GM12878 (cell line): ENCODE data around the gene GLA.

ENCODE experiments used
- CTCF ChIP-seq, 3 experiments: IDR thresholded peaks in 2 of 3; conservative IDR thresholded peaks in 1 of 3; 2 replicates each; pipeline ENCODE4 v1.5.1; 2011; ENCODE audit warnings: low read depth in 3 of 3, low read length in 3 of 3, mild to moderate bottlenecking in 3 of 3, control low read depth in 2 of 3, moderate library complexity in 2 of 3, inconsistent platforms in 1 of 3, mixed read lengths in 1 of 3; ENCODE audit not compliant: control insufficient read depth in 2 of 3, insufficient read depth in 1 of 3; ENCODE audit errors: extremely low read depth in 1 of 3
- FOXM1 ChIP-seq: IDR thresholded peaks from 2 replicates; pipeline ENCODE4 v1.6.1; 2012; ENCODE audit warnings: low read depth, mild to moderate bottlenecking, inconsistent platforms, low read length, moderate library complexity
- JUNB ChIP-seq: IDR thresholded peaks from 2 replicates; pipeline ENCODE4 v1.6.1; 2016; ENCODE audit warnings: antibody characterized with exemption, mild to moderate bottlenecking
- JUND ChIP-seq: IDR thresholded peaks from 2 replicates; pipeline ENCODE4 v1.6.1; 2012; ENCODE audit warnings: low read depth, mild to moderate bottlenecking, low read length, improper control_type of control experiment, moderate library complexity
- KAT2A ChIP-seq: conservative IDR thresholded peaks from 2 replicates; pipeline ENCODE4 v1.6.1; 2011; ENCODE audit warnings: low read depth, low read length; ENCODE audit not compliant: control insufficient read depth
- POLR2AphosphoS2 ChIP-seq: IDR thresholded peaks from 2 replicates; pipeline ENCODE4 v1.6.1; 2011; ENCODE audit warnings: low read depth, mild to moderate bottlenecking, low read length, improper control_type of control experiment, moderate library complexity
- POLR2AphosphoS5 ChIP-seq: IDR thresholded peaks from 2 replicates; pipeline ENCODE4 v1.6.1; 2011; ENCODE audit warnings: mild to moderate bottlenecking, low read length, inconsistent platforms
- RCOR1 ChIP-seq: conservative IDR thresholded peaks from 2 replicates; pipeline ENCODE4 v1.6.1; 2012; ENCODE audit warnings: low read depth, low read length, improper control_type of control experiment

- no peak for TF ChIP-seq CTCF (IDR thresholded peaks at IDR 0.05 in 2 of 3, conservative IDR thresholded peaks at IDR 0.05 in 1 of 3; ENCODE audit: control insufficient read depth in 2 of 3, extremely low read depth in 1 of 3, insufficient read depth in 1 of 3, low read depth in 3 of 3, low read length in 3 of 3)
- TF ChIP-seq KAT2A: no peak
- TF ChIP-seq RCOR1: no peak
- no peak for TF ChIP-seq JUND
- TF ChIP-seq FOXM1: no peak
- TF ChIP-seq JUNB: no peak
- TF ChIP-seq POLR2AphosphoS5: no peak
- TF ChIP-seq POLR2AphosphoS2: no peak
Observed at GRCh38 chrX:101388604-101389003, 19.1 kb downstream of the GLA start.
